Nephron (organoid): ENCODE measurements around the gene AOPEP.
A peak's percentile ranks its signal among the peaks of the same experiment; 100 is the strongest.

Source experiments
- H3K27ac Mint-ChIP-seq, 3 experiments: 2 replicates each; pipeline ENCODE4 v1.8.0; 2020; ENCODE audit warnings: mixed read lengths in 3 of 3, mild to moderate bottlenecking in 2 of 3, moderate library complexity in 1 of 3
- H3K27me3 Mint-ChIP-seq: 2 replicates; pipeline ENCODE4 v1.8.0; 2021; ENCODE audit warnings: low read depth, mild to moderate bottlenecking, moderate library complexity, mixed read lengths
- H3K36me3 Mint-ChIP-seq: 2 replicates; pipeline ENCODE4 v1.8.0; 2020; ENCODE audit warnings: low read depth, mixed read lengths
- H3K4me1 Mint-ChIP-seq: 2 replicates; pipeline ENCODE4 v1.8.0; 2020; ENCODE audit warnings: mixed read lengths
- H3K4me3 Mint-ChIP-seq, 3 experiments: 2 replicates each; pipeline ENCODE4 v1.8.0; 2020; ENCODE audit warnings: mild to moderate bottlenecking in 3 of 3, mixed read lengths in 3 of 3, moderate library complexity in 2 of 3
- H3K9me3 Mint-ChIP-seq: 2 replicates; pipeline ENCODE4 v1.8.0; 2020; ENCODE audit warnings: mixed read lengths
- CTCF ChIP-seq, 3 experiments: fragments of 200-600 bp; sonication (generic); IDR thresholded peaks; one replicate each; pipeline ENCODE4 v1.5.0; 2021; ENCODE audit warnings: antibody characterized with exemption in 3 of 3; ENCODE audit not compliant: unreplicated experiment in 3 of 3

The AOPEP gene, protein sequence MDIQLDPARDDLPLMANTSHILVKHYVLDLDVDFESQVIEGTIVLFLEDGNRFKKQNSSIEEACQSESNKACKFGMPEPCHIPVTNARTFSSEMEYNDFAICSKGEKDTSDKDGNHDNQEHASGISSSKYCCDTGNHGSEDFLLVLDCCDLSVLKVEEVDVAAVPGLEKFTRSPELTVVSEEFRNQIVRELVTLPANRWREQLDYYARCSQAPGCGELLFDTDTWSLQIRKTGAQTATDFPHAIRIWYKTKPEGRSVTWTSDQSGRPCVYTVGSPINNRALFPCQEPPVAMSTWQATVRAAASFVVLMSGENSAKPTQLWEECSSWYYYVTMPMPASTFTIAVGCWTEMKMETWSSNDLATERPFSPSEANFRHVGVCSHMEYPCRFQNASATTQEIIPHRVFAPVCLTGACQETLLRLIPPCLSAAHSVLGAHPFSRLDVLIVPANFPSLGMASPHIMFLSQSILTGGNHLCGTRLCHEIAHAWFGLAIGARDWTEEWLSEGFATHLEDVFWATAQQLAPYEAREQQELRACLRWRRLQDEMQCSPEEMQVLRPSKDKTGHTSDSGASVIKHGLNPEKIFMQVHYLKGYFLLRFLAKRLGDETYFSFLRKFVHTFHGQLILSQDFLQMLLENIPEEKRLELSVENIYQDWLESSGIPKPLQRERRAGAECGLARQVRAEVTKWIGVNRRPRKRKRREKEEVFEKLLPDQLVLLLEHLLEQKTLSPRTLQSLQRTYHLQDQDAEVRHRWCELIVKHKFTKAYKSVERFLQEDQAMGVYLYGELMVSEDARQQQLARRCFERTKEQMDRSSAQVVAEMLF

GRCh38 chr9:94726495-94727191 lies at the start of gene AOPEP:
Gene AOPEP (plus strand): TSS chr9:94726699. CDS start chr9:94759784, 33,085 bp downstream.
- TF ChIP-seq CTCF (IDR thresholded peaks at IDR 0.05; ENCODE audit: unreplicated experiment in 3 of 3) = no peak
- H3K27me3 Mint-ChIP-seq = no peaks in the 10 kb centered on the region
- peak within 1 kb of the TSS; percentile 46 to 92 (median 90) for H3K27ac Mint-ChIP-seq
- H3K9me3 Mint-ChIP-seq = no peaks in the 10 kb centered on the region
- H3K4me1 Mint-ChIP-seq = peaks cover 6% of the 10 kb centered on the region
- peak within 1 kb of the TSS; percentile 95 to 98 (median 97) for H3K4me3 Mint-ChIP-seq
- no peaks in the 10 kb centered on the region for H3K36me3 Mint-ChIP-seq

DNA sequence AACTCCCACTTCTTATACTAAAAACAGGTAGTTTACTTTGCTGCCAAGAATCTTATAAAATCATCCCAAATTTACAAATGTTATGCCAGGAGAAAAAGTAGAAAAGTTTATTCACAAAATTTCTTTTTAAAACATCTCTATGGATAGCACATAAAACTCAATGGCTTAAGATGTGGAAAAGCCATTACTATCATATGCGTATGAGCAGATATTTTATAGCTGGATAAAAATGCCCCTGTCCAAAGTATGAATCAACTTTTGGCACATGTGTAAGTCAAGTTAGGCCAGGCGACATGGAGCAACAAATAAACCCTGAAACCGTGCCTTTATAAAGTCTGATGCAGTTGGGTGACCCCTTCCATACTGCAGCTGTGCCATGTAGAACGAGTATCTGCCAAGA lies 48.6 kb upstream of the AOPEP start:
- Mint-ChIP-seq H3K27ac (no peak overlapping the region), H3K4me1 (peaks cover 33% of the 10 kb centered on the region), H3K9me3 (no peaks in the 10 kb centered on the region), H3K4me3 (no peak overlapping the region), H3K27me3 (peaks cover 17% of the 10 kb centered on the region), H3K36me3 (no peaks in the 10 kb centered on the region)
- TF ChIP-seq CTCF (IDR thresholded peaks at IDR 0.05; ENCODE audit: unreplicated experiment in 3 of 3) = no peak

GRCh38 chr9:94679587-94679986 lies 46.9 kb upstream of the AOPEP start:
- TF ChIP-seq CTCF (IDR thresholded peaks at IDR 0.05; ENCODE audit: unreplicated experiment in 3 of 3) = no peak
- Mint-ChIP-seq H3K27me3 (peaks cover 17% of the 10 kb centered on the region), H3K4me3 (no peak overlapping the region), H3K9me3 (no peaks in the 10 kb centered on the region), H3K27ac (no peak overlapping the region), H3K36me3 (no peaks in the 10 kb centered on the region), H3K4me1 (peaks cover 33% of the 10 kb centered on the region)

DNA sequence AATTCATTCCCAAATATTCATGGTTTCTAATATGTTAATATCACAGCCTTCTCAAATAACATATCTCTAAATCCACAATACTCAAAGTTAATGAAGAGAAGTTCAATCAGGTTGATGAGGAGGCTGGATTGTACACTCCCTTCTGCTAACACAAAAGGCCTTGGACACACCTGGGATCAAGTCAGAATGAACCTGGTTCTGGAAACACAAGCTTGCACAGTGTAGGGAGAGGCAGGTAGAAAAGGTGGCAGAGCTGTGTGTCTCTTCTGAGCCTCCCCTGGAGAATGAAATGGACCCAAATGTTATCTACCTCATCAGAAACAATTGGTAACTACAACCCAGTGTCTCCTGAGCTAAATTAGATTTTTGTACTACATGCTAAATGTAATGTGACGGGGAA lies 46.5 kb upstream of the AOPEP start:
- no peaks in the 10 kb centered on the region for H3K9me3 Mint-ChIP-seq
- H3K27ac Mint-ChIP-seq = no peak overlapping the region

GRCh38 chr9:94680621-94681020 lies 45.9 kb upstream of the AOPEP start:
- Mint-ChIP-seq H3K27me3 (peaks cover 17% of the 10 kb centered on the region), H3K4me3 (no peak overlapping the region), H3K27ac (no peak overlapping the region), H3K4me1 (peaks cover 23% of the 10 kb centered on the region), H3K36me3 (no peaks in the 10 kb centered on the region), H3K9me3 (no peaks in the 10 kb centered on the region)
- TF ChIP-seq CTCF (IDR thresholded peaks at IDR 0.05; ENCODE audit: unreplicated experiment in 3 of 3) = no peak

More for the DNA sequence above, 46.5 kb upstream of the AOPEP start:
- Mint-ChIP-seq H3K4me3 (no peak overlapping the region), H3K4me1 (peaks cover 29% of the 10 kb centered on the region), H3K27me3 (peaks cover 17% of the 10 kb centered on the region), H3K36me3 (no peaks in the 10 kb centered on the region)
- no peak for TF ChIP-seq CTCF (IDR thresholded peaks at IDR 0.05; ENCODE audit: unreplicated experiment in 3 of 3)
